Adrenal gland (tissue), 12 donors: ENCODE data around the gene MRFAP1L1. TPM values are rescaled to one million over a fixed set of nuclear protein-coding genes. Genes with fewer than 3 reads are reported as not detected.

ENCODE experiments used
- DNase-seq, 7 donors: peaks; one replicate each; pipeline ENCODE4 v3.0.0-alpha.2; 2019 to 2020
- H3K27ac ChIP-seq, 5 donors: fragments of 200-600 bp; sonication (generic) in 4 of 5; 1 replicate in 3 of 5; 2 replicates in 2 of 5; pipeline versions ENCODE4 v1.5.1 to v1.8.0; 2016 to 2020; ENCODE audit warnings: mild to moderate bottlenecking in 1 of 5
- H3K27me3 ChIP-seq: fragments of 200-600 bp; 2 replicates; pipeline ENCODE4 v1.8.0; 2021
- H3K36me3 ChIP-seq, 2 donors: fragments of 200-600 bp; replicated peaks in 1 of 2; 1 replicate in 1 of 2; 2 replicates in 1 of 2; pipeline versions ENCODE4 v1.5.1 to v1.8.0; 2018 to 2022
- H3K4me1 ChIP-seq, 2 donors: fragments of 200-600 bp; replicated peaks in 1 of 2; 1 replicate in 1 of 2; 2 replicates in 1 of 2; pipeline versions ENCODE4 v1.5.1 to v1.8.0; 2018 to 2021
- H3K4me3 ChIP-seq, 4 donors: fragments of 200-600 bp; sonication (generic) in 3 of 4; one replicate each; pipeline ENCODE4 v1.5.1; 2016 to 2018
- H3K9me3 ChIP-seq, 3 donors: fragments of 200-600 bp; sonication (generic) in 1 of 3; replicated peaks in 1 of 3; 1 replicate in 2 of 3; 2 replicates in 1 of 3; pipeline versions ENCODE4 v1.5.1 to v1.8.0; 2016 to 2021
- CTCF ChIP-seq, 6 experiments: fragments of 450-650 bp in 4 of 6; fragments of 200-600 bp in 2 of 6; sonication (generic) in 1 of 6; IDR thresholded peaks; 1 replicate in 5 of 6; 2 replicates in 1 of 6; pipeline versions ENCODE4 v1.5.1 to v1.8.0; 2016 to 2021; ENCODE audit warnings: antibody characterized with exemption in 6 of 6, mild to moderate bottlenecking in 2 of 6, moderate library complexity in 1 of 6
- POLR2A ChIP-seq, 2 donors: fragments of 450-650 bp; IDR thresholded peaks; one replicate each; pipeline ENCODE4 v1.6.1; 2017; ENCODE audit warnings: antibody characterized with exemption in 2 of 2, mild to moderate bottlenecking in 2 of 2, moderate library complexity in 1 of 2
- WGBS, 4 donors: extraction: QIAGEN DNeasy Blood & Tissue Kit in 2 of 4; methylation state at CpG; one replicate each; pipeline versions ENCODE4 v1.1.5 to v1.1.7; 2013 to 2017; 5-methylcytosine and 5-hydroxymethylcytosine counted together
- intact Hi-C, 2 donors: fragments of 100-400 bp; cut with DNase I; formaldehyde crosslinking; loops; one replicate each; pipeline versions ENCODE4 v1.14.1 to v1.15.0; 2022 to 2023
- polyA plus RNA-seq, 3 donors: library from polyadenylated mRNA; stranded (reverse); fragments of 200-250 nt in 2 of 3; fragments of 350-450 nt in 1 of 3; fragmentation: Illumina TruSeq in 1 of 3; extraction: RNeasy Lipid Tissue Mini Kit (QIAGEN cat#74804) in 1 of 3; gene quantifications; one replicate each; pipeline ENCODE4 v1.2.3, GENCODE V29; 2013 to 2014
- total RNA-seq, 9 donors: library from RNA; depleted of rRNA in 4 of 9; stranded (reverse); fragments of >200 nt in 4 of 9; fragments of 120-200 nt in 1 of 9; fragmentation: NEBNext Ultra II Directional in 1 of 9; extraction: Animal tissue kit (Norgen Biotek cat#: 25700) in 1 of 9; gene quantifications; one replicate each; pipeline versions ENCODE4 v1.1.0 to v1.2.4, GENCODE V29; 2013 to 2023
- donor health status: healthy with polysubstance abuse.
- donor health status: Bipolar disorder and iron deficiency.
- donor health status: DM: yes; HTN: yes; CAD: no.
- donor health status: DM: no; HTN: no; CAD: no.
- donor health status: DM: no; HTN: no; CAD: no.
- donor health status: DM: yes; HTN: yes; CAD: no.

The MRFAP1L1 gene
- total and polyA plus RNA-seq, 12 donors, result 53.0 to 100 (median 63.2) TPM

DNA sequence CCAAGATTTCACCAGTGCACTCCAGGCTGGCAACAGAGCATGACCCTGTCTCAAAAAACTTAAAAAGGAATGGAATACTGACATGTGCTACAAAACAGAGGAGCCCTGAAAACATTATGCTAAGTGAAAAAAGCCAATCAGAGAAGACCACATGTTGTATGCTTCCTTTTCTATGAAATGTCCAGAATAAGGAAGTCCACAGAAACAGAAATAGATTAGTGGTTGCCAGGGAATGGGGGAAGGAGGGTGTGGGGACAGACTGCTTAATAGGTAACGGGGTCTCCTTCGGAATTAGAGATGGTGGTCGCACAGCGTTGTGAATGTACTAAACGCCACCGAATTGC, 42.8 kb upstream of the MRFAP1L1 start:
- Histone ChIP-seq H3K9me3 (no peaks in the 10 kb centered on the region), H3K4me3 (no peak overlapping the region), H3K4me1 (no peaks in the 10 kb centered on the region), H3K27ac (peak overlapping the region in 1 of 5 donors; percentile 74), H3K36me3 (no peaks in the 10 kb centered on the region), H3K27me3 (no peaks in the 10 kb centered on the region)
- 81 to 90% (median 81%) methylated on average over 6 of the region's 6 CpGs for WGBS, 4 donors
- no peak for DNase-seq
- intact Hi-C loops, result no loop called here
- TF ChIP-seq CTCF (IDR thresholded peaks at IDR 0.05), result no peak
- TF ChIP-seq POLR2A (IDR thresholded peaks at IDR 0.05), result no peak

- peak overlapping the region in 1 of 5 donors; percentile 40 for H3K27ac ChIP-seq
- TF ChIP-seq CTCF (IDR thresholded peaks at IDR 0.05) (no peak), POLR2A (IDR thresholded peaks at IDR 0.05) (no peak)
- no peak overlapping the region for H3K4me3 ChIP-seq
- no peaks in the 10 kb centered on the region for H3K9me3 ChIP-seq
- WGBS, 4 donors, result 71 to 90% (median 81%) methylated on average over 17 to 18 of the region's 18 CpGs
- H3K4me1 ChIP-seq, result no peaks in the 10 kb centered on the region
- no peaks in the 10 kb centered on the region for H3K36me3 ChIP-seq
- DNase-seq, result no peak
- intact Hi-C loops, result no loop called here
- no peaks in the 10 kb centered on the region for H3K27me3 ChIP-seq
These were observed 42.2 kb upstream of the MRFAP1L1 start for GRCh38 chr4:6751611-6752485.

- no peaks in the 10 kb centered on the region for H3K4me1 ChIP-seq
- H3K4me3 ChIP-seq, result no peak overlapping the region
- peak overlapping the region in 1 of 5 donors; percentile 66 for H3K27ac ChIP-seq
- WGBS, 4 donors, result 77 to 88% (median 84%) methylated on average over 8 to 23 of the region's 23 CpGs
- DNase-seq, result no peak
- TF ChIP-seq POLR2A (IDR thresholded peaks at IDR 0.05) (no peak), CTCF (IDR thresholded peaks at IDR 0.05) (no peak)
- intact Hi-C loops, result no loop called here
- H3K27me3 ChIP-seq, result no peaks in the 10 kb centered on the region
- H3K9me3 ChIP-seq, result no peaks in the 10 kb centered on the region
- no peaks in the 10 kb centered on the region for H3K36me3 ChIP-seq
These were observed 40.9 kb upstream of the MRFAP1L1 start for GRCh38 chr4:6750286-6751221.
